H1 (cell line): Measurements from ENCODE around the gene NOL4L. TPM values are rescaled to one million over a fixed set of nuclear protein-coding genes. Genes with fewer than 3 reads are reported as not detected.

ENCODE experiments used
- CTCF ChIA-PET: fragments of 300-600 bp; sonication (Branson Sonifier 250); formaldehyde crosslinking; loops from one replicate; lab custom pipeline; 2021; ENCODE audit not compliant: partially characterized antibody; lab: Charles Lee
- POLR2A ChIA-PET: fragments of 300-600 bp; sonication (Branson Sonifier 250); formaldehyde crosslinking; loops from one replicate; lab custom pipeline; 2021; ENCODE audit warnings: inconsistent platforms; ENCODE audit not compliant: partially characterized antibody; lab: Charles Lee
- DNase-seq, 2 experiments: peaks; one replicate each; pipeline versions ENCODE4 v3.0.0 to v3.0.0-alpha.2; 2010 to 2022; ENCODE audit warnings: low spot score in 2 of 2, low read depth in 1 of 2, mixed read lengths in 1 of 2
- FAIRE-seq: peaks from 2 replicates; lab custom pipeline; 2011; peaks lifted over from hg19 to GRCh38; lab: Jason Lieb, UNC
- H2AFZ ChIP-seq: 2 replicates; pipeline ENCODE4 v1.8.1; 2012; ENCODE audit warnings: low read length, inconsistent platforms
- H2AK5ac ChIP-seq: 2 replicates; pipeline ENCODE4 v1.6.1; 2013; ENCODE audit warnings: low read depth, low read length
- H2BK120ac ChIP-seq: replicated peaks from 2 replicates; pipeline ENCODE3; 2013; ENCODE audit warnings: low read depth, low read length, inconsistent platforms
- H2BK12ac ChIP-seq: 2 replicates; pipeline ENCODE4 v1.6.1; 2013; ENCODE audit warnings: low read depth, low read length
- H2BK15ac ChIP-seq: 2 replicates; pipeline ENCODE4 v1.6.1; 2013; ENCODE audit warnings: low read length
- H2BK20ac ChIP-seq: 2 replicates; pipeline ENCODE4 v1.6.1; 2013; ENCODE audit warnings: low read length
- H2BK5ac ChIP-seq: 2 replicates; pipeline ENCODE4 v1.6.1; 2013; ENCODE audit warnings: low read depth, low read length
- H3K14ac ChIP-seq: 2 replicates; pipeline ENCODE4 v1.6.1; 2013; ENCODE audit warnings: inconsistent platforms; ENCODE audit not compliant: insufficient read length
- H3K18ac ChIP-seq: 2 replicates; pipeline ENCODE4 v1.6.1; 2013; ENCODE audit warnings: low read length; ENCODE audit errors: extremely low read depth
- H3K23ac ChIP-seq: 2 replicates; pipeline ENCODE4 v1.6.1; 2013; ENCODE audit warnings: inconsistent platforms; ENCODE audit not compliant: insufficient read length
- H3K23me2 ChIP-seq: 2 replicates; pipeline ENCODE4 v1.6.1; 2013; ENCODE audit warnings: low read depth, low read length
- H3K27ac ChIP-seq: 2 replicates; pipeline ENCODE4 v1.6.1; 2011; ENCODE audit warnings: low read depth, low read length, inconsistent platforms
- H3K27me3 ChIP-seq, 4 experiments: replicated peaks in 1 of 4; 1 replicate in 1 of 4; 2 replicates in 3 of 4; pipeline versions ENCODE4 v1.6.1 to v1.8.1; 2011 to 2013; ENCODE audit warnings: low read length in 3 of 4, mild to moderate bottlenecking in 3 of 4, inconsistent platforms in 2 of 4, mixed read lengths in 2 of 4, moderate library complexity in 1 of 4; ENCODE audit not compliant: control insufficient read depth in 3 of 4, insufficient read depth in 3 of 4; ENCODE audit errors: extremely low read depth in 1 of 4
- H3K36me3 ChIP-seq, 4 experiments: 2 replicates each; pipeline versions ENCODE4 v1.6.1 to v1.8.1; 2011 to 2013; ENCODE audit warnings: mild to moderate bottlenecking in 4 of 4, low read length in 3 of 4, moderate library complexity in 2 of 4, control low read depth in 1 of 4, inconsistent platforms in 1 of 4; ENCODE audit not compliant: insufficient read depth in 4 of 4, control insufficient read depth in 2 of 4
- H3K4ac ChIP-seq: replicated peaks from 2 replicates; pipeline ENCODE3; 2013; ENCODE audit warnings: low read length, low read depth, mixed read lengths, inconsistent platforms; ENCODE audit not compliant: insufficient read length
- H3K4me1 ChIP-seq, 4 experiments: replicated peaks in 1 of 4; 1 replicate in 1 of 4; 2 replicates in 3 of 4; pipeline versions ENCODE4 v1.6.1 to v1.8.1; 2011 to 2013; ENCODE audit warnings: low read length in 3 of 4, inconsistent platforms in 2 of 4, mixed read lengths in 1 of 4; ENCODE audit not compliant: insufficient read depth in 4 of 4, control insufficient read depth in 3 of 4
- H3K4me2 ChIP-seq, 2 experiments: 2 replicates each; pipeline versions ENCODE4 v1.6.1 to v1.8.1; 2011 to 2013; ENCODE audit warnings: low read depth in 2 of 2, low read length in 2 of 2, control low read depth in 1 of 2, inconsistent platforms in 1 of 2, mild to moderate bottlenecking in 1 of 2; ENCODE audit not compliant: insufficient read depth in 1 of 2
- H3K4me3 ChIP-seq, 4 experiments: fragments of 200-600, 300-600 bp in 1 of 4; sonication (generic), shearing (Covaris generic), sonication (Bioruptor Twin) in 1 of 4; 2 replicates each; pipeline versions ENCODE4 v1.5.1 to v1.8.1; 2011 to 2016; ENCODE audit warnings: low read length in 4 of 4, low read depth in 3 of 4, control low read depth in 2 of 4, inconsistent platforms in 2 of 4, mild to moderate bottlenecking in 2 of 4, mixed read lengths in 1 of 4, moderate library complexity in 1 of 4; ENCODE audit not compliant: insufficient read depth in 2 of 4; ENCODE audit errors: extremely low read depth in 1 of 4
- H3K56ac ChIP-seq: replicated peaks from 2 replicates; pipeline ENCODE3; 2013; ENCODE audit warnings: low read depth, mild to moderate bottlenecking, mixed read lengths, low read length, inconsistent platforms; ENCODE audit not compliant: insufficient read length
- H3K79me1 ChIP-seq: 2 replicates; pipeline ENCODE4 v1.6.1; 2013; ENCODE audit warnings: low read depth, low read length, control low read depth
- H3K79me2 ChIP-seq, 2 experiments: 2 replicates each; pipeline versions ENCODE4 v1.6.1 to v1.8.1; 2012 to 2013; ENCODE audit warnings: low read length in 2 of 2, mild to moderate bottlenecking in 2 of 2, inconsistent platforms in 1 of 2; ENCODE audit not compliant: insufficient read depth in 2 of 2, control insufficient read depth in 1 of 2
- H3K9ac ChIP-seq, 4 experiments: replicated peaks in 1 of 4; 1 replicate in 1 of 4; 2 replicates in 3 of 4; pipeline versions ENCODE4 v1.6.1 to v1.8.1; 2011 to 2013; ENCODE audit warnings: low read depth in 3 of 4, low read length in 3 of 4, control low read depth in 2 of 4, mild to moderate bottlenecking in 2 of 4, moderate library complexity in 2 of 4, inconsistent platforms in 1 of 4; ENCODE audit errors: extremely low read depth in 1 of 4
- H3K9me3 ChIP-seq, 2 experiments: 2 replicates each; pipeline versions ENCODE4 v1.6.1 to v1.8.1; 2012 to 2013; ENCODE audit warnings: mild to moderate bottlenecking in 2 of 2, moderate library complexity in 2 of 2, control low read depth in 1 of 2, inconsistent platforms in 1 of 2, low read depth in 1 of 2, low read length in 1 of 2, mixed read lengths in 1 of 2; ENCODE audit not compliant: insufficient read depth in 2 of 2
- H4K20me1 ChIP-seq, 2 experiments: replicated peaks in 1 of 2; 2 replicates each; pipeline versions ENCODE3 to v1.8.1; 2011 to 2013; ENCODE audit warnings: inconsistent platforms in 2 of 2, low read length in 2 of 2, mild to moderate bottlenecking in 1 of 2; ENCODE audit not compliant: insufficient read depth in 2 of 2, control insufficient read depth in 1 of 2
- H4K5ac ChIP-seq: 2 replicates; pipeline ENCODE4 v1.6.1; 2013; ENCODE audit warnings: low read length, low read depth, mixed read lengths, inconsistent platforms; ENCODE audit not compliant: insufficient read length
- H4K8ac ChIP-seq: 2 replicates; pipeline ENCODE4 v1.8.0; 2013; ENCODE audit warnings: mild to moderate bottlenecking, moderate library complexity, low read length, inconsistent platforms; ENCODE audit not compliant: insufficient read depth; ENCODE audit errors: extremely low read depth
- H4K91ac ChIP-seq: replicated peaks from 2 replicates; pipeline ENCODE3; 2013; ENCODE audit warnings: low read length, mixed read lengths, inconsistent platforms; ENCODE audit not compliant: insufficient read length
- ASH2L ChIP-seq: fragments of 200-600, 300-600 bp; sonication (generic); IDR thresholded peaks from one replicate; pipeline ENCODE4 v1.7.1; 2017; ENCODE audit warnings: low read length
- CHD1 ChIP-seq: IDR thresholded peaks from 2 replicates; pipeline ENCODE4 v1.6.1; 2012; ENCODE audit warnings: low read depth, low read length, improper control_type of control experiment
- KDM1A ChIP-seq: fragments of 200-600, 300-600 bp; sonication (generic); IDR thresholded peaks from 2 replicates; pipeline ENCODE4 v1.7.1; 2016; ENCODE audit warnings: mild to moderate bottlenecking, low read length, borderline replicate concordance
- KDM5A ChIP-seq: fragments of 200-600 bp; IDR thresholded peaks from 2 replicates; pipeline ENCODE4 v1.7.1; 2012; ENCODE audit warnings: mild to moderate bottlenecking, low read length, inconsistent platforms, mixed read lengths
- MAX ChIP-seq: IDR thresholded peaks from 2 replicates; pipeline ENCODE4 v1.6.1; 2012; ENCODE audit warnings: inconsistent platforms
- NRF1 ChIP-seq: IDR thresholded peaks from 2 replicates; pipeline ENCODE4 v1.6.1; 2011; ENCODE audit warnings: mild to moderate bottlenecking, low read depth, low read length, improper control_type of control experiment
- PHF8 ChIP-seq: fragments of 200-600 bp; sonication (generic); conservative IDR thresholded peaks from 2 replicates; pipeline ENCODE4 v1.7.1; 2012; ENCODE audit warnings: low read depth, mild to moderate bottlenecking, inconsistent platforms, low read length, moderate library complexity
- POLR2A ChIP-seq, 2 experiments: IDR thresholded peaks; 1 replicate in 1 of 2; 2 replicates in 1 of 2; pipeline ENCODE4 v1.6.1; 2011; ENCODE audit warnings: low read depth in 2 of 2, low read length in 2 of 2, mild to moderate bottlenecking in 2 of 2; ENCODE audit errors: control extremely low read depth in 1 of 2
- RBBP5 ChIP-seq: IDR thresholded peaks from 2 replicates; pipeline ENCODE4 v1.7.1; 2012; ENCODE audit warnings: low read depth, mild to moderate bottlenecking, inconsistent platforms, low read length, moderate library complexity, borderline replicate concordance
- TAF7 ChIP-seq: optimal IDR thresholded peaks from 2 replicates; pipeline ENCODE3; 2011; ENCODE audit warnings: low read depth, mild to moderate bottlenecking, inconsistent platforms, low read length, moderate library complexity, borderline replicate concordance
- YY1 ChIP-seq: IDR thresholded peaks from 2 replicates; pipeline ENCODE4 v1.6.1; 2011; ENCODE audit warnings: low read depth, mild to moderate bottlenecking, low read length
- WGBS, 2 experiments: shearing (Covaris generic) in 1 of 2; methylation state at CpG; one replicate each; pipeline versions ENCODE4 v1.1.6 to v1.1.7; 2013 to 2015; ENCODE audit warnings: low lambda C conversion rate in 2 of 2, mixed read lengths in 2 of 2, inconsistent platforms in 1 of 2, low coverage in 1 of 2, missing lambda C conversion rate in 1 of 2; ENCODE audit not compliant: insufficient replicate concordance in 2 of 2, insufficient coverage in 1 of 2, insufficient read length in 1 of 2; ENCODE audit errors: extremely low coverage in 1 of 2, missing lambda C conversion rate in 1 of 2; 5-methylcytosine and 5-hydroxymethylcytosine counted together
- polyA plus RNA-seq, 7 experiments: library from polyadenylated mRNA; depleted of rRNA in 3 of 7; stranded (reverse) in 5 of 7; unstranded in 2 of 7; fragments of >200 nt in 5 of 7; fragments of 200-250 nt in 2 of 7; gene quantifications; 1 replicate in 5 of 7; 2 replicates in 1 of 7; 4 replicates in 1 of 7; pipeline versions ENCODE4 v1.2.1 to v1.2.3, GENCODE V29; 2011 to 2013; ENCODE audit warnings: missing spikeins in 2 of 7, mixed read lengths in 2 of 7
- total RNA-seq: library from RNA; stranded (reverse); fragmentation: NEBNext Ultra II Directional; extraction: Animal tissue kit (Norgen Biotek cat#: 25700); gene quantifications from 2 replicates; pipeline ENCODE4 v1.2.1, GENCODE V29; 2021

The NOL4L gene
- total and polyA plus RNA-seq, 2 of the 8 experiments (the other 6 are each of a cell fraction or from before 2014, with no cell fraction given) = 15.3 to 23.7 TPM

GRCh38 chr20:32582659-32583580, 2.2 kb downstream of the NOL4L start:
- Histone ChIP-seq H3K56ac (no peak overlapping the region), H4K8ac (peak overlapping the region; percentile 68), H2AK5ac (no peak overlapping the region), H2BK15ac (no peak overlapping the region), H3K4ac (peak overlapping the region; percentile 53), H4K20me1 (no peaks in the 10 kb centered on the region), H4K5ac (no peak overlapping the region), H3K9me3 (no peaks in the 10 kb centered on the region), H2BK20ac (0 out of 2 replicates have a peak overlapping the region, but pooled peaks have one; percentile 48), H3K4me1 (peaks cover 0 to 21% (median 14%) of the 10 kb centered on the region in 4 experiments; a peak in 6 of 7 replicates), H3K36me3 (no peaks in the 10 kb centered on the region), H3K23me2 (peaks cover 9% of the 10 kb centered on the region; the same call in 1 of the 2 replicates), H3K27me3 (peaks cover 6 to 36% (median 32%) of the 10 kb centered on the region in 4 experiments), H2BK5ac (no peak overlapping the region; the same call in 1 of the 2 replicates), H3K9ac (peak overlapping the region in 3 of 4 experiments; percentile 8 to 38 (median 36); a peak in 1 of 7 replicates), H3K27ac (no peak overlapping the region), H3K79me1 (peaks cover 2% of the 10 kb centered on the region; the same call in 1 of the 2 replicates), H3K23ac (no peak overlapping the region), H3K79me2 (no peaks in the 10 kb centered on the region), H3K4me3 (peak overlapping the region; percentile 38 to 69 (median 48)), H3K14ac (no peak overlapping the region), H4K91ac (no peak overlapping the region), H3K4me2 (peak overlapping the region; percentile 71 to 74), H2BK12ac (peak overlapping the region; percentile 3; the same call in 1 of the 2 replicates), H2BK120ac (no peak overlapping the region), H3K18ac (peak overlapping the region; percentile 48), H2AFZ (no peak overlapping the region)
- 4% methylated on average over 18 of the region's 91 CpGs; no CpG with 5 or more reads in 1 of the 2 experiments for WGBS, 2 experiments
- CTCF ChIA-PET = interaction anchor here (0.9 kb wide), 1 partner anchor 10 kb away, joined by 3 read pairs; no protein-coding TSS in a partner anchor
- DNase-seq (peak in 1 of 2 experiments; percentile 72), FAIRE-seq (no peak)
- POLR2A ChIA-PET = interaction anchor here (0.7 kb wide), 1 partner anchor 11 kb away, joined by 3 read pairs; no protein-coding TSS in a partner anchor
- TF ChIP-seq PHF8 (0 out of 2 replicates have a peak, but pooled peaks have one; percentile 34), KDM5A (no peak), MAX (0 out of 2 replicates have a peak, but pooled peaks have one; percentile 14), ASH2L (peak; percentile 25), KDM1A (peak; percentile 66), CHD1 (no peak), NRF1 (no peak), POLR2A (IDR thresholded peaks at IDR 0.05; ENCODE audit: control extremely low read depth in 1 of 2, low read depth in 2 of 2, low read length in 2 of 2) (no peak), YY1 (no peak), RBBP5 (peak; percentile 46; the same call in 1 of the 2 replicates), TAF7 (no peak)
